ENCODE measurements around the gene DNAH1. TPM values are rescaled to one million over a fixed set of nuclear protein-coding genes. Genes with fewer than 3 reads are reported as not detected.

DNAH1 gene
- total and polyA plus RNA-seq, 2 of the 13 experiments (the other 11 are each of a cell fraction or from before 2014, with no cell fraction given) = 0.64 to 3.5 TPM

DNA sequence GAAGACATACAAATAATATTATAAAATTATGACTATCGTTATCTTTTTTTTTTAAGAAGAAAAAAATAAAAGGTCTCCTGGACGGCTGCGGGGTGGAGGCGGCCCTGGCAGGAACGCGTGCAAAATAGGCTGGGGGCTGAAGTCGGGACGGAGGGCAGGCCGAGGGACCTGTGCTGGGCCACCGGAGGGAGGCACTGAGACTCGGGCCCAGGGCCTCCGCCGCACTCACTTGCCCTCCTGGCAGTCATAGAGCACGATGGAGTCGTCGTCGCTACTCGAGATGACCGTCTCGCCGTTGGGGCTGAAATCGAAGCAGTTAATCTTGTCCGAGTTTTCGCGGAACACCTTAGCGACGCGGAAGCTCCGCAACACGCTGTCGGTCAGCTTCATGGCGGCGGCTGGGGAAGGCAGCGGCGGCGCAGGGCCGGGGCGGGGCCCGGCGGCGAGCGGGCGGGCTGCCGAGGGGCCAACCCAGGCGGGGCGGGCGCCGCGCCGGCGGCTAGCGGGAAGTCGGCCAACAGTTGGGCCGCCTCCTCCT, 38.1 kb upstream of the DNAH1 start (continued):
- TF ChIP-seq ZNF318 (CRISPR knock-in tag; IDR thresholded peaks at IDR 0.05) = 0 out of 2 replicates have a peak, but pooled peaks have one; percentile 21
- no peak for TF ChIP-seq ZFP36L2 (CRISPR knock-in tag; IDR thresholded peaks at IDR 0.05)
- TF ChIP-seq PHF5A (CRISPR knock-in tag; IDR thresholded peaks at IDR 0.05; ENCODE audit: low read depth, unreplicated experiment) = no peak
- peak; percentile 63; the same call in 1 of the 2 replicates for TF ChIP-seq TOPORS (CRISPR knock-in tag; IDR thresholded peaks at IDR 0.05)
- TF ChIP-seq SUZ12 (IDR thresholded peaks at IDR 0.05; ENCODE audit: low read depth, low read length) = no peak
- no peak for TF ChIP-seq ZSCAN21 (CRISPR knock-in tag; IDR thresholded peaks at IDR 0.05; ENCODE audit: borderline replicate concordance)
- TF ChIP-seq NCOR1 (IDR thresholded peaks at IDR 0.05; ENCODE audit: borderline replicate concordance, low read length) = peak; percentile 12; the same call in 1 of the 2 replicates
- no peak for TF ChIP-seq NR2F6 (IDR thresholded peaks at IDR 0.05)
- TF ChIP-seq NR2F6 (CRISPR knock-in tag; IDR thresholded peaks at IDR 0.05) = 0 out of 2 replicates have a peak, but pooled peaks have one; percentile 5
- TF ChIP-seq ZNF124 (CRISPR knock-in tag; IDR thresholded peaks at IDR 0.05) = no peak
- TF ChIP-seq ZNF816 (CRISPR knock-in tag; IDR thresholded peaks at IDR 0.05; ENCODE audit: borderline replicate concordance) = 0 out of 2 replicates have a peak, but pooled peaks have one; percentile 69
- no peak for TF ChIP-seq ZNF530 (CRISPR knock-in tag; IDR thresholded peaks at IDR 0.05; ENCODE audit: low read depth)
- no peak for TF ChIP-seq CHD2 (IDR thresholded peaks at IDR 0.05; ENCODE audit: low read depth, low read length)
- TF ChIP-seq XRCC5 (optimal IDR thresholded peaks at IDR 0.05; ENCODE audit: low read length) = peak; percentile 11
- TF ChIP-seq SIN3A (IDR thresholded peaks at IDR 0.05; ENCODE audit: borderline replicate concordance, low read depth, low read length) = 0 out of 2 replicates have a peak, but pooled peaks have one; percentile 18
- TF ChIP-seq ZBTB4 (CRISPR knock-in tag; IDR thresholded peaks at IDR 0.05; ENCODE audit: borderline replicate concordance) = 0 out of 2 replicates have a peak, but pooled peaks have one; percentile 23
- TF ChIP-seq HMGXB4 (CRISPR knock-in tag; IDR thresholded peaks at IDR 0.05; ENCODE audit: borderline replicate concordance in 1 of 2, low read depth in 1 of 2) = 0 out of 4 replicates have a peak, but pooled peaks of 1 of the 2 experiments have one; percentile 42
